Fibroblast of lung (primary cell): ENCODE data around the gene POU4F1. TPM values are rescaled to one million over a fixed set of nuclear protein-coding genes. Genes with fewer than 3 reads are reported as not detected.

ENCODE experiments used
- DNase-seq, 2 donors: peaks; one replicate each; pipeline versions ENCODE4 v3.0.0 to v3.0.0-alpha.2; 2010; ENCODE audit warnings: low read depth in 2 of 2
- H2AFZ ChIP-seq: 2 replicates; pipeline ENCODE4 v1.5.1; 2012; ENCODE audit warnings: low read length, control low read depth, inconsistent platforms
- H3K27ac ChIP-seq: 2 replicates; pipeline ENCODE4 v1.5.1; 2011; ENCODE audit warnings: low read length, control low read depth; ENCODE audit not compliant: insufficient read depth
- H3K27me3 ChIP-seq: 2 replicates; pipeline ENCODE4 v1.5.1; 2011; ENCODE audit warnings: mild to moderate bottlenecking, low read length; ENCODE audit not compliant: control insufficient read depth, insufficient read depth
- H3K36me3 ChIP-seq: 2 replicates; pipeline ENCODE4 v1.5.1; 2011; ENCODE audit warnings: low read length; ENCODE audit not compliant: control insufficient read depth, insufficient read depth
- H3K4me1 ChIP-seq: 2 replicates; pipeline ENCODE4 v1.5.1; 2011; ENCODE audit warnings: low read length; ENCODE audit not compliant: control insufficient read depth, insufficient read depth; ENCODE audit errors: extremely low read depth
- H3K4me2 ChIP-seq: 2 replicates; pipeline ENCODE4 v1.5.1; 2011; ENCODE audit warnings: low read length, control low read depth; ENCODE audit not compliant: insufficient read depth; ENCODE audit errors: extremely low read depth
- H3K4me3 ChIP-seq, 4 experiments: fragments of 200-600 bp in 1 of 4; sonication (generic) in 1 of 4; replicated peaks in 1 of 4; 2 replicates each; pipeline ENCODE4 v1.5.1; 2011 to 2016; ENCODE audit warnings: low read length in 4 of 4, low read depth in 3 of 4, mild to moderate bottlenecking in 3 of 4, control low read depth in 2 of 4, inconsistent platforms in 1 of 4, mixed read lengths in 1 of 4; ENCODE audit not compliant: insufficient read depth in 1 of 4; ENCODE audit errors: control extremely low read depth in 1 of 4
- H3K79me2 ChIP-seq: 2 replicates; pipeline ENCODE4 v1.5.1; 2012; ENCODE audit warnings: mild to moderate bottlenecking, low read length, inconsistent platforms; ENCODE audit not compliant: control insufficient read depth, insufficient read depth
- H3K9ac ChIP-seq: 2 replicates; pipeline ENCODE4 v1.5.1; 2011; ENCODE audit warnings: mild to moderate bottlenecking, low read length, control low read depth; ENCODE audit not compliant: insufficient read depth
- H3K9me3 ChIP-seq: 2 replicates; pipeline ENCODE4 v1.5.1; 2012; ENCODE audit warnings: low read depth, low read length; ENCODE audit not compliant: control insufficient read depth, insufficient read depth
- H4K20me1 ChIP-seq: 2 replicates; pipeline ENCODE4 v1.5.1; 2011; ENCODE audit warnings: low read length; ENCODE audit not compliant: control insufficient read depth, insufficient read depth; ENCODE audit errors: extremely low read depth
- CTCF ChIP-seq, 2 donors: IDR thresholded peaks in 1 of 2; conservative IDR thresholded peaks in 1 of 2; 1 replicate in 1 of 2; 2 replicates in 1 of 2; pipeline ENCODE4 v1.5.1; 2011 to 2012; ENCODE audit warnings: low read length in 2 of 2, control low read depth in 1 of 2, inconsistent platforms in 1 of 2, low read depth in 1 of 2, mild to moderate bottlenecking in 1 of 2
- EZH2 ChIP-seq: IDR thresholded peaks from 2 replicates; pipeline ENCODE4 v1.5.1; 2012; ENCODE audit warnings: low read length, control low read depth, mild to moderate bottlenecking; ENCODE audit errors: missing control alignments
- polyA plus RNA-seq, 2 donors: library from polyadenylated mRNA; depleted of rRNA in 1 of 2; stranded (reverse) in 1 of 2; unstranded in 1 of 2; fragments of >200 nt; gene quantifications; 2 replicates each; pipeline ENCODE4 v1.2.1, GENCODE V29; 2011 to 2012; ENCODE audit warnings: missing spikeins in 1 of 2
- total RNA-seq: library from RNA; depleted of rRNA; stranded (reverse); fragments of >200 nt; gene quantifications from 2 replicates; pipeline ENCODE4 v1.2.1, GENCODE V29; 2014

POU4F1 gene
- total and polyA plus RNA-seq, 2 donors (not counting 1 experiment from before 2014, with no cell fraction given), result not detected

- Histone ChIP-seq H3K9ac (no peak overlapping the region), H3K27me3 (no peaks in the 10 kb centered on the region), H3K79me2 (no peaks in the 10 kb centered on the region), H3K27ac (no peak overlapping the region), H2AFZ (no peak overlapping the region), H3K4me1 (no peaks in the 10 kb centered on the region), H3K4me2 (no peak overlapping the region), H3K36me3 (no peaks in the 10 kb centered on the region), H3K4me3 (no peak overlapping the region), H4K20me1 (no peaks in the 10 kb centered on the region), H3K9me3 (no peaks in the 10 kb centered on the region)
- TF ChIP-seq EZH2, result no peak
- TF ChIP-seq CTCF (conservative IDR thresholded peaks at IDR 0.05 in 1 of 2, IDR thresholded peaks at IDR 0.05 in 1 of 2; ENCODE audit: low read depth in 1 of 2, low read length in 2 of 2), result no peak
- DNase-seq, result no peak
Observed at GRCh38 chr13:78630511-78630910, 27.2 kb upstream of the POU4F1 start.

GRCh38 chr13:78625384-78625783 lies 22.0 kb upstream of the POU4F1 start:
- Histone ChIP-seq H3K36me3 (no peaks in the 10 kb centered on the region), H3K9ac (no peak overlapping the region), H3K27me3 (no peaks in the 10 kb centered on the region)

GRCh38 chr13:78623132-78623531 lies 19.8 kb upstream of the POU4F1 start:
- no peak for DNase-seq
- no peaks in the 10 kb centered on the region for H3K27me3 ChIP-seq
- H4K20me1 ChIP-seq, result no peaks in the 10 kb centered on the region
- no peaks in the 10 kb centered on the region for H3K36me3 ChIP-seq
- H3K27ac ChIP-seq, result no peak overlapping the region
- no peaks in the 10 kb centered on the region for H3K9me3 ChIP-seq
- no peaks in the 10 kb centered on the region for H3K79me2 ChIP-seq
- H3K9ac ChIP-seq, result no peak overlapping the region
- TF ChIP-seq EZH2 (no peak), CTCF (conservative IDR thresholded peaks at IDR 0.05 in 1 of 2, IDR thresholded peaks at IDR 0.05 in 1 of 2; ENCODE audit: low read depth in 1 of 2, low read length in 2 of 2) (no peak)
- no peak overlapping the region for H3K4me2 ChIP-seq
- no peak overlapping the region for H3K4me3 ChIP-seq
- no peaks in the 10 kb centered on the region for H3K4me1 ChIP-seq
- no peak overlapping the region for H2AFZ ChIP-seq

More at GRCh38 chr13:78625384-78625783, 22.0 kb upstream of the POU4F1 start:
- Histone ChIP-seq H3K4me3 (no peak overlapping the region), H4K20me1 (no peaks in the 10 kb centered on the region), H3K9me3 (no peaks in the 10 kb centered on the region), H3K4me2 (no peak overlapping the region), H3K79me2 (no peaks in the 10 kb centered on the region), H3K4me1 (no peaks in the 10 kb centered on the region), H2AFZ (no peak overlapping the region), H3K27ac (no peak overlapping the region)
- TF ChIP-seq EZH2 (no peak), CTCF (conservative IDR thresholded peaks at IDR 0.05 in 1 of 2, IDR thresholded peaks at IDR 0.05 in 1 of 2; ENCODE audit: low read depth in 1 of 2, low read length in 2 of 2) (no peak)
- DNase-seq, result no peak
